Measurements from ENCODE around the gene TP53BP2. TPM values are rescaled to one million over a fixed set of nuclear protein-coding genes. Genes with fewer than 3 reads are reported as not detected.
A peak's percentile ranks its signal among the peaks of the same experiment; 100 is the strongest.
"Not testable (repeated sequence)": the region's sequence is repeated elsewhere in the genome, so short reads cannot be mapped to it uniquely, and the experiment has no call there.

Gene TP53BP2
- total RNA-seq, 1 experiment from 2014 or later, result 22.8 TPM

GRCh38 chr1:223815020-223815853 lies 30.5 kb downstream of the TP53BP2 start:
- in situ Hi-C loops (cut with HindIII; ENCODE audit: low pct_unique_long_range_greater_than_20kb, low sequenced_read_pairs), result no loop called here
- DNase-seq (ENCODE audit: low read depth, low spot score), result no peak

- in situ Hi-C loops (cut with HindIII; ENCODE audit: low pct_unique_long_range_greater_than_20kb, low sequenced_read_pairs), result no loop called here
These were observed 32.1 kb downstream of the TP53BP2 start for GRCh38 chr1:223813645-223814044.

GRCh38 chr1:223811634-223812101 lies 34.1 kb downstream of the TP53BP2 start:
- in situ Hi-C loops (cut with HindIII; ENCODE audit: low pct_unique_long_range_greater_than_20kb, low sequenced_read_pairs), result no loop called here
- peak; percentile 60 for DNase-seq (ENCODE audit: low read depth, low spot score)

More at GRCh38 chr1:223813645-223814044, 32.1 kb downstream of the TP53BP2 start:
- no peak for DNase-seq (ENCODE audit: low read depth, low spot score)

- in situ Hi-C loops (cut with HindIII; ENCODE audit: low pct_unique_long_range_greater_than_20kb, low sequenced_read_pairs), result no loop called here
- DNase-seq (ENCODE audit: low read depth, low spot score), result no peak
These were observed 35.2 kb downstream of the TP53BP2 start for GRCh38 chr1:223810586-223810985.

GRCh38 chr1:223809905-223810304 lies 35.8 kb downstream of the TP53BP2 start:
- DNase-seq (ENCODE audit: low read depth, low spot score); in situ Hi-C loops (cut with HindIII; ENCODE audit: low pct_unique_long_range_greater_than_20kb, low sequenced_read_pairs): not testable (repeated sequence)

DNA sequence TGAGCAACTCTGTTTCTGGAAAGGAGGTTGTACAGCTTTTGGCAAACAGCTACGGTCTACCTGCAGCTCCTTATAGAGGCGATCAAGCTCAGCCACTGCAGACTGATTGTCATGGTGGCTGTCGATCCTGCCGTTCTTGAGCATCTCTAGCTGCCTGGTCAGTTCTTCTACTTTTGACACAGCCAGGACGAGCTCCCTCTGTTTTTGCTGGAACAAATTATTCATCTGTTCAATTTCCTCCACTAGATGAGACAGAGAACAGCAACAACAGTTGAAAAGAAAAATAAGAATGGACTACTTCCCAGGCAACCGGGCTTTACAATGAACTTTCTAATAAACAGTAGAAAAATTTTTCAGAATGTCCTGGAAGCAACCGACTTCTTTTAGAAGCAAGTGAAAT lies 42.5 kb downstream of the TP53BP2 start:
- in situ Hi-C loops (cut with HindIII; ENCODE audit: low pct_unique_long_range_greater_than_20kb, low sequenced_read_pairs), result no loop called here
- no peak for DNase-seq (ENCODE audit: low read depth, low spot score)

DNA sequence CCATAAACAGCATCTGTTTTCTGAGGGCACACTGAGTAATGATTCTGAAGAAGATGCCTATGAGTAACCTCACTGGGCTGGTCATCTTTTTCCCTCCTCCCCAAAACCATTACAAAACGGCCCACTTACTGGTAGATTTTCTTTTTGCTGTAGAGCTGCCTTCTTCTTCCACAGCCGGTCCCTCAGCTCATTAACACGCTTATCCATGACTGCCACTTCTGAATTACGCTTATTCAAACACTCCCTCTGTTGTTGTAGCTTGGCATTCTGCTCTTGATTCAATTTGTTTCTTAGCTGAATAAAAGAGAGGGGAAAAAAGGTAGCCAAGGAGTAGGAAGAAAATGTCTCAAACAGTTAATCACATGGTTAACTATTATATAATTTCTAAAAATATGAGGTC lies 43.1 kb downstream of the TP53BP2 start:
- in situ Hi-C loops (cut with HindIII; ENCODE audit: low pct_unique_long_range_greater_than_20kb, low sequenced_read_pairs), result no loop called here
- DNase-seq (ENCODE audit: low read depth, low spot score), result no peak

- in situ Hi-C loops (cut with HindIII; ENCODE audit: low pct_unique_long_range_greater_than_20kb, low sequenced_read_pairs), result no loop called here
- no peak for DNase-seq (ENCODE audit: low read depth, low spot score)
These were observed 43.7 kb downstream of the TP53BP2 start for GRCh38 chr1:223802032-223802431.

GRCh38 chr1:223796210-223796609 lies 49.5 kb downstream of the TP53BP2 start:
- in situ Hi-C loops (cut with HindIII; ENCODE audit: low pct_unique_long_range_greater_than_20kb, low sequenced_read_pairs), result no loop called here

DNA sequence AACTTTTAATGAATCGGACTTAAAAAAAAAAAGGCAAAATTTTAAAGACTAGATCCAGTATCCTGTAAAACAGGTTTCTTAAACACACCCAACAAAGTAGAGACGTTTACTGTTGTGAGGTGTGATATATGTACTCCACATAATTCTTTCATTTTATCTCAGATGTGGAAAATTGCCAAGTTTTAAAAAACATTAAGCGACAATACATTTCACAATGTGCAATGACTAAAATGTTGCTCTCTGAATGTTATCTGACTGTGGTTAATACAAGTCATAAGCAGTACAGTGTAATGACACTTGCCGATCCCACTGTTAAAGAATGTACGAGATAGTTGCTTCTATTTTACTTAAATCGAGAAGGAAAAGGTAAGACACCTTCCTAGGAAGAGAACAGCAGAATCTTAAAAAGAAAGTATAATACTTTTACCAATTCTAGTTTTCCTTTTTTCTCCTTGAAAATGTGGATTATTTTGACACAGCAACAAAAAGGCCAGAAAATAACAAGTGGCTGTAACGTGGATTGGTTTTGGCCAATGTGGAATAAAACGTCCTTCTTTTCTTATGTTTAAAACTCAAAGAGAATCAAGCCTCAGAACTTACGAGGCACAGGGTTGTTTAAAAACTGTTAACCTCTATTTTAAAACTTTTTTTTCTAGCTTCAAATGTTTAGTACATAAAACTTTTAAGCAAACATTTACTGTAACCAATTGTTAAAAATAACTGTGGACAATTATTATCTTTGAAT lies 51.4 kb downstream of the TP53BP2 start:
- in situ Hi-C loops (cut with HindIII; ENCODE audit: low pct_unique_long_range_greater_than_20kb, low sequenced_read_pairs), result no loop called here

More at GRCh38 chr1:223796210-223796609, 49.5 kb downstream of the TP53BP2 start:
- DNase-seq (ENCODE audit: low read depth, low spot score), result no peak

DNA sequence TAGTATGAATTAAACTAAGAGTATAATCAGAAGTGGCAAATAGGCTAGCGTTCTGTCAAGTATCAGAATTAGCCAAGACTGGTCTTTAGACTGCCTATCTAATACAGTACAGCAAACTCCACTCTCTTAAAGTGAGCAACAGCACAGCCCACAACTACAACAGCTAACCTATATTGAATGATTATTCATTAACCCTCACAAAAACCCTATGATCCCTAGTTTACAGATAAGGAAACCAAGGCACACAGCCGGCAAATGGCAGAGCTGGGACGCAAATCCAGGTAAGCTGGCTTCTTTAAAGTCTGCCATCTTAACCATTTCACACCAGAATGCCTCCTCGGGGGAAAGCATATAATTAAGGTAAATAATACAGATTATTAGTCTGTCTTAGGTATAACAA lies 52.0 kb downstream of the TP53BP2 start:
- in situ Hi-C loops (cut with HindIII; ENCODE audit: low pct_unique_long_range_greater_than_20kb, low sequenced_read_pairs), result no loop called here
- no peak for DNase-seq (ENCODE audit: low read depth, low spot score)

More for the DNA sequence above, 51.4 kb downstream of the TP53BP2 start:
- no peak for DNase-seq (ENCODE audit: low read depth, low spot score)

DNA sequence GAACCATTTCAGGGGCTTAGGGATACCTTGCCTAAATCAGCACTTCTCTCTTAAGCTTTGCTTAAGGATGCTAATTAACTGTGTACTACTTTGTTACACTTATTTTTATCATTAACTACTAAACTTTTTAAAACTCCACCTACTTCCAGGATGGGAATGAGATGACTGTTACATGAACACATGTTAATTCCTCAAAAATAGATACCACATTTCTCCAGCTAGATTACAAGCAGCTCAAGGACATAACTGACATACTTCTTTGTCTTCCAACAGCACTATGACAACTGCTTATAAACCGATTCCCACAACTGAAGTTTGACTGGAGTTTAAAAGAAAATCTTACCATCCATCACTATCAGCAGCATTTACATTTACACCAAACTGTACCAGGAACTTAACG lies 53.7 kb downstream of the TP53BP2 start:
- no peak for DNase-seq (ENCODE audit: low read depth, low spot score)
- in situ Hi-C loops (cut with HindIII; ENCODE audit: low pct_unique_long_range_greater_than_20kb, low sequenced_read_pairs), result no loop called here

- DNase-seq (ENCODE audit: low read depth, low spot score), result no peak
- in situ Hi-C loops (cut with HindIII; ENCODE audit: low pct_unique_long_range_greater_than_20kb, low sequenced_read_pairs), result no loop called here
These were observed 56.9 kb downstream of the TP53BP2 start for GRCh38 chr1:223788746-223789415.

- in situ Hi-C loops (cut with HindIII; ENCODE audit: low pct_unique_long_range_greater_than_20kb, low sequenced_read_pairs), result no loop called here
- DNase-seq (ENCODE audit: low read depth, low spot score), result no peak
These were observed 59.9 kb downstream of the TP53BP2 start for GRCh38 chr1:223785808-223786207.

DNA sequence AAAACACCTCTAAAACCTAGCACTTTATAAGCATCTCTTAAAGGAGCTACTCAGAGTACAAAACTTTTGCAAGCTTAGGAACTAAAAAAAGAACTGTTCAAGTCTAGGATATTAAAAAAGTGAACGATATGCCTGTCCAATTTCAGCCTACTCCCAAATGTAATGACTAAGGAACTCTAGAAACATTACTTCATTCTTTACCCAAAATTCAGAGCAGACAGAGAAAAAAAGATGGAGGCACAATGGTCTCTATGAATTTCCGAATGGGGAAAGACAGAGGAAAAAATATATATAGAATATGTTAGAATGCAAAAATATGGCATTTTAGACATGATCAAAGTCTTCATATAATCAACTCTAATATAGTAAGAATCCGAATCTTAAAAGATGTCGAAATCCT lies 61.2 kb downstream of the TP53BP2 start:
- in situ Hi-C loops (cut with HindIII; ENCODE audit: low pct_unique_long_range_greater_than_20kb, low sequenced_read_pairs), result no loop called here
- DNase-seq (ENCODE audit: low read depth, low spot score), result no peak

DNA sequence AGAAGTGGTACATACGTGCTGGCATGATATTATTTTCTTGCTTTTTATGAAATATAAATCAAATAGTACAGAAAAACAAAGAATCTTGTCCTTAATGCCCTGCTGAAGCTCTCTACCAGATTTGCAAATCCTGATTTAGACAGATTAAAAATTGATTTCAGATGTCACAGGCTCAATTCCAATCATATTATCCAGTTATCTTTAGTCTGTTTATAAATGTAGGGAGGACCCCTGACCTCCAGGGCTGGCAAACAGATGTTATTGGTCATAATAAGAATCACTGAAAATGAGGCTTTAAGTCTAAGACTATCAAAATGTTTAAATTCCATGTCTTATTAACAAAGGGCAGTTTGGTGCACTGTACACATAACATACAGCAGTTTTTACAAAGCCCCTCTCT lies 62.1 kb downstream of the TP53BP2 start:
- in situ Hi-C loops (cut with HindIII; ENCODE audit: low pct_unique_long_range_greater_than_20kb, low sequenced_read_pairs), result no loop called here
- no peak for DNase-seq (ENCODE audit: low read depth, low spot score)

- in situ Hi-C loops (cut with HindIII; ENCODE audit: low pct_unique_long_range_greater_than_20kb, low sequenced_read_pairs), result no loop called here
- DNase-seq (ENCODE audit: low read depth, low spot score), result no peak
These were observed 64.8 kb downstream of the TP53BP2 start for GRCh38 chr1:223780949-223781348.

DNA sequence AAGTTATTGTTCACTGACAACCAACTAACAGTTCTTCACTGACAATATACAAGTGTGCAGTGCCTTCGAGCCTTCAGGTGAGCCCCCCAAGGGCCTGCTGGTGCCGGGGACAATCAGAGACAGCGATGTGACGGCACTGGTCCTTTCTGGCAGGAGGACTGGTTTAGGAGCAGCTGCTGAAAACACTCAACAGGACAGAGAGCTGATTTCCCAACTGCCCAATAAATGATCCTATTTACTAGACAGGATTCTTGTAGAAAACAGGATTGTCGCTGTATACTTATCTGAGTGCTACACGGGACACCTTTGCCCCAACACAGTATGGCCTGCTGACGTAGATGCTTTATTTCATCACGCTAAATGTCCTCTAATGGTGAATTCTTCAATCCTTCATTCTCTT lies 65.4 kb downstream of the TP53BP2 start:
- DNase-seq (ENCODE audit: low read depth, low spot score), result no peak
- in situ Hi-C loops (cut with HindIII; ENCODE audit: low pct_unique_long_range_greater_than_20kb, low sequenced_read_pairs), result no loop called here
